Measurements from ENCODE around the gene SBF2. TPM values are rescaled to one million over a fixed set of nuclear protein-coding genes. Genes with fewer than 3 reads are reported as not detected.

Gene SBF2
- total and polyA plus RNA-seq, 2 of the 13 experiments (the other 11 are each of a cell fraction or from before 2014, with no cell fraction given): 24.0 to 45.8 TPM

- TF ChIP-seq ZNF318 (CRISPR knock-in tag; IDR thresholded peaks at IDR 0.05) (no peak), MTA3 (CRISPR knock-in tag; IDR thresholded peaks at IDR 0.05) (no peak), ZNF577 (CRISPR knock-in tag; IDR thresholded peaks at IDR 0.05; ENCODE audit: borderline replicate concordance, low read depth) (no peak), ZNF124 (CRISPR knock-in tag; IDR thresholded peaks at IDR 0.05) (no peak), MNT (IDR thresholded peaks at IDR 0.05) (no peak), FOXA3 (CRISPR knock-in tag; IDR thresholded peaks at IDR 0.05) (no peak; the same call in 1 of the 2 replicates), ZBTB4 (CRISPR knock-in tag; IDR thresholded peaks at IDR 0.05; ENCODE audit: borderline replicate concordance) (no peak), ATF5 (CRISPR knock-in tag; IDR thresholded peaks at IDR 0.05; ENCODE audit: low read depth) (no peak), RXRB (CRISPR knock-in tag; IDR thresholded peaks at IDR 0.05; ENCODE audit: borderline replicate concordance) (no peak), SOX6 (IDR thresholded peaks at IDR 0.05) (no peak), SOX6 (CRISPR knock-in tag; IDR thresholded peaks at IDR 0.05) (peak; percentile 20; the same call in 1 of the 2 replicates), E2F5 (CRISPR knock-in tag; conservative IDR thresholded peaks at IDR 0.05) (no peak), ZNF781 (CRISPR knock-in tag; IDR thresholded peaks at IDR 0.05; ENCODE audit: borderline replicate concordance, not compliant biosample characterization) (no peak), ZNF234 (CRISPR knock-in tag; conservative IDR thresholded peaks at IDR 0.05) (no peak), ZFP37 (CRISPR knock-in tag; IDR thresholded peaks at IDR 0.05; ENCODE audit: borderline replicate concordance) (no peak)
Observed at GRCh38 chr11:9748361-9748970, 545.6 kb downstream of the SBF2 start (continued).
